ENCODE results near the gene FOSL2.

DNA sequence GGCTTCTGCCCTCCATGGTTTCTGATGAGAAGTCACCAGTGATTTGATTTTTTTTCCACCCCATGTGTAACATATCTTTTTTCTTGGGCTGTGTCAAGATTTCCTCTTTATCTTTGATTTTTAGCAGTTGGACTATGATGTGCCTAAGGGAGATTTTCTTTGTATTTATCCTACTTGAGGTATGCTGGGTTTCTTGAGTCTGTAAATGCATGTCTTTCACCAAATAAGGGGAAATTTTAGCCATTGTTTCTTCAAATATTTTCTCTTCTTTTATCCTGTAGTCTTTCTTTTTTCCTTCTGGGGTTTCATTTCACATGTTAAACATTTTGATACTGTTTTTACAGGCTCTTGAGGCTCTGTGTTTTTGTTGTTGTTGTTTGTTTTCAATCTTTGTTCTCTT is 69.5 kb downstream of the FOSL2 start:
- TF ChIP-seq, protein P1, sequence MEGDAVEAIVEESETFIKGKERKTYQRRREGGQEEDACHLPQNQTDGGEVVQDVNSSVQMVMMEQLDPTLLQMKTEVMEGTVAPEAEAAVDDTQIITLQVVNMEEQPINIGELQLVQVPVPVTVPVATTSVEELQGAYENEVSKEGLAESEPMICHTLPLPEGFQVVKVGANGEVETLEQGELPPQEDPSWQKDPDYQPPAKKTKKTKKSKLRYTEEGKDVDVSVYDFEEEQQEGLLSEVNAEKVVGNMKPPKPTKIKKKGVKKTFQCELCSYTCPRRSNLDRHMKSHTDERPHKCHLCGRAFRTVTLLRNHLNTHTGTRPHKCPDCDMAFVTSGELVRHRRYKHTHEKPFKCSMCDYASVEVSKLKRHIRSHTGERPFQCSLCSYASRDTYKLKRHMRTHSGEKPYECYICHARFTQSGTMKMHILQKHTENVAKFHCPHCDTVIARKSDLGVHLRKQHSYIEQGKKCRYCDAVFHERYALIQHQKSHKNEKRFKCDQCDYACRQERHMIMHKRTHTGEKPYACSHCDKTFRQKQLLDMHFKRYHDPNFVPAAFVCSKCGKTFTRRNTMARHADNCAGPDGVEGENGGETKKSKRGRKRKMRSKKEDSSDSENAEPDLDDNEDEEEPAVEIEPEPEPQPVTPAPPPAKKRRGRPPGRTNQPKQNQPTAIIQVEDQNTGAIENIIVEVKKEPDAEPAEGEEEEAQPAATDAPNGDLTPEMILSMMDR (IDR thresholded peaks at IDR 0.05; ENCODE audit: low read length), result no peak
- TF ChIP-seq EZH2 (optimal IDR thresholded peaks at IDR 0.05; ENCODE audit: low read depth, low read length) (no peak), EZH2phosphoT487 (IDR thresholded peaks at IDR 0.05; ENCODE audit: low read length) (no peak)
